Measurements from ENCODE around the gene MMRN2. TPM values are rescaled to one million over a fixed set of nuclear protein-coding genes. Genes with fewer than 3 reads are reported as not detected.
"Not testable (repeated sequence)": the region's sequence is repeated elsewhere in the genome, so short reads cannot be mapped to it uniquely, and the experiment has no call there.

Gene MMRN2
- total and polyA plus RNA-seq, 9 donors: 11.3 to 44.6 (median 19.2) TPM

GRCh38 chr10:86992456-86992855 lies 35.0 kb upstream of the MMRN2 start:
- H3K4me1 ChIP-seq (ENCODE audit: insufficient read depth): no peaks in the 10 kb centered on the region
- no peaks in the 10 kb centered on the region for H3K9me3 ChIP-seq
- H3K27me3 ChIP-seq: no peaks in the 10 kb centered on the region
- no peak overlapping the region for H3K4me3 ChIP-seq
- intact Hi-C loops (cut with DNase I): no loop called here
- no peak for DNase-seq
- no peaks in the 10 kb centered on the region for H3K36me3 ChIP-seq
- TF ChIP-seq, protein P1, sequence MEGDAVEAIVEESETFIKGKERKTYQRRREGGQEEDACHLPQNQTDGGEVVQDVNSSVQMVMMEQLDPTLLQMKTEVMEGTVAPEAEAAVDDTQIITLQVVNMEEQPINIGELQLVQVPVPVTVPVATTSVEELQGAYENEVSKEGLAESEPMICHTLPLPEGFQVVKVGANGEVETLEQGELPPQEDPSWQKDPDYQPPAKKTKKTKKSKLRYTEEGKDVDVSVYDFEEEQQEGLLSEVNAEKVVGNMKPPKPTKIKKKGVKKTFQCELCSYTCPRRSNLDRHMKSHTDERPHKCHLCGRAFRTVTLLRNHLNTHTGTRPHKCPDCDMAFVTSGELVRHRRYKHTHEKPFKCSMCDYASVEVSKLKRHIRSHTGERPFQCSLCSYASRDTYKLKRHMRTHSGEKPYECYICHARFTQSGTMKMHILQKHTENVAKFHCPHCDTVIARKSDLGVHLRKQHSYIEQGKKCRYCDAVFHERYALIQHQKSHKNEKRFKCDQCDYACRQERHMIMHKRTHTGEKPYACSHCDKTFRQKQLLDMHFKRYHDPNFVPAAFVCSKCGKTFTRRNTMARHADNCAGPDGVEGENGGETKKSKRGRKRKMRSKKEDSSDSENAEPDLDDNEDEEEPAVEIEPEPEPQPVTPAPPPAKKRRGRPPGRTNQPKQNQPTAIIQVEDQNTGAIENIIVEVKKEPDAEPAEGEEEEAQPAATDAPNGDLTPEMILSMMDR (IDR thresholded peaks at IDR 0.05): no peak
- TF ChIP-seq POLR2A (IDR thresholded peaks at IDR 0.05) (no peak), EP300 (IDR thresholded peaks at IDR 0.05) (no peak)
- no peak overlapping the region for H3K27ac ChIP-seq

DNA sequence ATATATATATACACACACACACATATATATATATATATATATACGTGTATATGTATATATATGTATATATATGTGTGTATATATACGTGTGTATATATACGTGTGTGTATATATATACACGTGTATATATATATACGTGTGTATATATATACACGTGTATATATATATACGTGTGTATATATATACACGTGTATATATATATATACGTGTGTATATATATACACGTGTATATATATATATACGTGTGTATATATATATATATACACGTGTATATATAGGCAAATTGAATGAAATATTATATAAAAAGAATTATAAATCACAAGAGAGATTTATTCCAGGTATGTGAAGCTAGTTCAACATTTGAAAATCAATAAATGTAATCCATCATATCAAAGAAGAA lies 33.9 kb upstream of the MMRN2 start:
- H3K36me3 ChIP-seq; H3K4me1 ChIP-seq (ENCODE audit: insufficient read depth); H3K27ac ChIP-seq; DNase-seq; intact Hi-C loops (cut with DNase I); H3K4me3 ChIP-seq; H3K27me3 ChIP-seq; H3K9me3 ChIP-seq: not testable (repeated sequence)
- 79 to 89% (median 79%) methylated on average over 12 of the region's 12 CpGs for WGBS, 3 donors

DNA sequence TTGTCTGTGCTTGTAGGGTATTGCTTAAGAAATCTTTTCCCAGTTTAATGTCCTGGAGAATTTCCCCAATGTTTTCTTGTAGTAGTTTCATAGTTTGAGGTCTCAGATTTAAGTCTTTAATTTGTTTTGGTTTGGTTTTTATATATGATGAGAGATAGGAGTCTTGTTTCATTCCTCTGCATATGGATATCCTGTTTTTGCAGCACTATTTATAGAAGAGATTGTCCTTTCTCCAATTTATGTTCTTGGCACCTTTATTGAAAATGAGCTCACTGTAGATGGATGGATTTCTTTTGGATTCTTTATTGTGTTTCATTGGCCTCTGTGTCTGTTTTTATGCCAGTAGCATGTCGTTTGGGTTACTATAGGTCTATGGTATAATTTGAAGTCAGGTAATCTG lies 31.1 kb upstream of the MMRN2 start:
- Histone ChIP-seq H3K9me3 (no peaks in the 10 kb centered on the region), H3K4me1 (ENCODE audit: insufficient read depth) (no peaks in the 10 kb centered on the region), H3K27ac (no peak overlapping the region), H3K27me3 (no peaks in the 10 kb centered on the region), H3K4me3 (no peak overlapping the region), H3K36me3 (no peaks in the 10 kb centered on the region)
- WGBS, 3 donors: 60 to 76% (median 74%) methylated on average over 1 of the region's 1 CpG
- no peak for DNase-seq
- intact Hi-C loops (cut with DNase I): no loop called here
- TF ChIP-seq, protein P1 (IDR thresholded peaks at IDR 0.05): no peak
- TF ChIP-seq POLR2A (IDR thresholded peaks at IDR 0.05) (no peak), EP300 (IDR thresholded peaks at IDR 0.05) (no peak)

- H3K36me3 ChIP-seq; H3K27ac ChIP-seq; H3K27me3 ChIP-seq; H3K4me1 ChIP-seq (ENCODE audit: insufficient read depth); intact Hi-C loops (cut with DNase I); DNase-seq; H3K4me3 ChIP-seq; H3K9me3 ChIP-seq: not testable (repeated sequence)
- 95 to 99% (median 96%) methylated on average over 4 of the region's 4 CpGs for WGBS, 3 donors
Observed at GRCh38 chr10:86984498-86984897, 27.1 kb upstream of the MMRN2 start.

GRCh38 chr10:86981716-86982115 lies 24.3 kb upstream of the MMRN2 start:
- no peaks in the 10 kb centered on the region for H3K27me3 ChIP-seq
- TF ChIP-seq, protein P1 (IDR thresholded peaks at IDR 0.05): no peak
- TF ChIP-seq POLR2A (IDR thresholded peaks at IDR 0.05) (no peak), EP300 (IDR thresholded peaks at IDR 0.05) (no peak)
- no peak for DNase-seq

GRCh38 chr10:86981020-86981419 lies 23.6 kb upstream of the MMRN2 start:
- H3K27me3 ChIP-seq; H3K9me3 ChIP-seq; intact Hi-C loops (cut with DNase I); H3K4me3 ChIP-seq; DNase-seq; H3K36me3 ChIP-seq; H3K27ac ChIP-seq: not testable (repeated sequence)
- H3K4me1 ChIP-seq (ENCODE audit: insufficient read depth): peaks cover 14% of the 10 kb centered on the region
- WGBS, 3 donors: 78 to 83% (median 80%) methylated on average over 6 of the region's 6 CpGs

More at GRCh38 chr10:86981716-86982115, 24.3 kb upstream of the MMRN2 start:
- intact Hi-C loops (cut with DNase I): no loop called here
- 80 to 85% (median 81%) methylated on average over 5 of the region's 5 CpGs for WGBS, 3 donors
- no peaks in the 10 kb centered on the region for H3K36me3 ChIP-seq
- H3K9me3 ChIP-seq: no peaks in the 10 kb centered on the region
- peaks cover 14% of the 10 kb centered on the region for H3K4me1 ChIP-seq (ENCODE audit: insufficient read depth)
- no peak overlapping the region for H3K27ac ChIP-seq
- no peak overlapping the region for H3K4me3 ChIP-seq
